Hematopoietic multipotent progenitor cell (in vitro differentiated cells): ENCODE data around the gene LHX4. TPM values are rescaled to one million over a fixed set of nuclear protein-coding genes. Genes with fewer than 3 reads are reported as not detected.

ENCODE experiments used
- DNase-seq, 3 donors: peaks; one replicate each; pipeline ENCODE4 v3.0.0-alpha.2; 2011 to 2015; ENCODE audit warnings: low read depth in 2 of 3, low spot score in 2 of 3
- total RNA-seq: library from RNA; depleted of rRNA; stranded (reverse); fragments of >200 nt; gene quantifications from one replicate; pipeline ENCODE4 v1.2.3, GENCODE V29; 2012

Gene LHX4
- under 0.01 TPM for total RNA-seq

- peak in 1 of 3 donors; percentile 36 for DNase-seq
These were observed at the start of gene LHX4 for GRCh38 chr1:180229483-180230415. TSS of gene LHX4 (plus strand) at chr1:180230264. CDS start at chr1:180230530, 266 bp downstream.

- peak in 2 of 3 donors; percentile 24 to 51 for DNase-seq
These were observed 49.0 kb upstream of the LHX4 start for GRCh38 chr1:180181048-180181447.

GRCh38 chr1:180181996-180182642, 47.9 kb upstream of the LHX4 start:
- no peak for DNase-seq

GRCh38 chr1:180182643-180183311, 47.3 kb upstream of the LHX4 start:
- DNase-seq: no peak

GRCh38 chr1:180183426-180183825, 46.6 kb upstream of the LHX4 start:
- DNase-seq: no peak

- no peak for DNase-seq
These were observed 46.0 kb upstream of the LHX4 start for GRCh38 chr1:180184041-180184440.

- no peak for DNase-seq
These were observed 44.8 kb upstream of the LHX4 start for GRCh38 chr1:180185281-180185680.

- no peak for DNase-seq
These were observed 44.0 kb upstream of the LHX4 start for GRCh38 chr1:180185971-180186645.

- no peak for DNase-seq
These were observed 43.2 kb upstream of the LHX4 start for GRCh38 chr1:180186831-180187230.

GRCh38 chr1:180187626-180188025, 42.4 kb upstream of the LHX4 start:
- no peak for DNase-seq

GRCh38 chr1:180188091-180188506, 42.0 kb upstream of the LHX4 start:
- no peak for DNase-seq

- no peak for DNase-seq
These were observed 41.3 kb upstream of the LHX4 start for GRCh38 chr1:180188684-180189175.

GRCh38 chr1:180190091-180190490, 40.0 kb upstream of the LHX4 start:
- DNase-seq: no peak

- DNase-seq: no peak
These were observed 37.9 kb upstream of the LHX4 start for GRCh38 chr1:180192172-180192571.

- DNase-seq: no peak
These were observed 36.7 kb upstream of the LHX4 start for GRCh38 chr1:180193141-180194047.

- DNase-seq: no peak
These were observed 36.0 kb upstream of the LHX4 start for GRCh38 chr1:180194048-180194425.

GRCh38 chr1:180194546-180195207, 35.4 kb upstream of the LHX4 start:
- DNase-seq: no peak

GRCh38 chr1:180195401-180195800, 34.7 kb upstream of the LHX4 start:
- DNase-seq: no peak

- no peak for DNase-seq
These were observed 34.1 kb upstream of the LHX4 start for GRCh38 chr1:180195916-180196315.
